SJSA1 (cell line): ENCODE measurements around the gene SGK1. TPM values are rescaled to one million over a fixed set of nuclear protein-coding genes. Genes with fewer than 3 reads are reported as not detected.
"Not testable (repeated sequence)": the region's sequence is repeated elsewhere in the genome, so short reads cannot be mapped to it uniquely, and the experiment has no call there.

Source experiments
- DNase-seq, 2 experiments: peaks; one replicate each; pipeline ENCODE4 v3.0.0-alpha.2; 2015 to 2020; ENCODE audit warnings: low spot score in 2 of 2, low read depth in 1 of 2
- H3K27ac ChIP-seq: fragments of 250-450 bp; sonication (Bioruptor Pico); 2 replicates; pipeline ENCODE4 v1.5.1; 2020; ENCODE audit warnings: mild to moderate bottlenecking, moderate library complexity
- H3K27me3 ChIP-seq: fragments of 250-450 bp; sonication (Bioruptor Pico); replicated peaks from 2 replicates; pipeline ENCODE4 v1.5.1; 2020; ENCODE audit warnings: mild to moderate bottlenecking, moderate library complexity
- H3K36me3 ChIP-seq: fragments of 250-450 bp; sonication (Bioruptor Pico); 2 replicates; pipeline ENCODE4 v1.5.1; 2020; ENCODE audit warnings: mild to moderate bottlenecking
- H3K4me1 ChIP-seq: fragments of 250-450 bp; sonication (Bioruptor Pico); replicated peaks from 2 replicates; pipeline ENCODE4 v1.6.1; 2021; ENCODE audit warnings: mild to moderate bottlenecking
- H3K4me3 ChIP-seq: fragments of 250-450 bp; sonication (Bioruptor Pico); 2 replicates; pipeline ENCODE4 v1.5.1; 2020; ENCODE audit warnings: mild to moderate bottlenecking
- H3K9me3 ChIP-seq: fragments of 250-450 bp; sonication (Bioruptor Pico); replicated peaks from 2 replicates; pipeline ENCODE4 v1.5.1; 2020; ENCODE audit warnings: mild to moderate bottlenecking
- total RNA-seq: library from RNA; depleted of rRNA; stranded (reverse); fragments of >200 nt; shearing (Covaris generic); gene quantifications from 2 replicates; pipeline ENCODE4 v1.2.3, GENCODE V29; 2014

Gene SGK1
- total RNA-seq, 1 experiment from 2014 or later = 53.9 TPM

GRCh38 chr6:134249759-134250602 is 67.9 kb downstream of the SGK1 start:
- no peak overlapping the region for H3K4me3 ChIP-seq
- no peaks in the 10 kb centered on the region for H3K9me3 ChIP-seq
- no peaks in the 10 kb centered on the region for H3K36me3 ChIP-seq
- DNase-seq = peak in 1 of 2 experiments; percentile 32
- H3K27me3 ChIP-seq = no peaks in the 10 kb centered on the region
- H3K4me1 ChIP-seq = peaks cover 11% of the 10 kb centered on the region
- no peak overlapping the region for H3K27ac ChIP-seq

DNA sequence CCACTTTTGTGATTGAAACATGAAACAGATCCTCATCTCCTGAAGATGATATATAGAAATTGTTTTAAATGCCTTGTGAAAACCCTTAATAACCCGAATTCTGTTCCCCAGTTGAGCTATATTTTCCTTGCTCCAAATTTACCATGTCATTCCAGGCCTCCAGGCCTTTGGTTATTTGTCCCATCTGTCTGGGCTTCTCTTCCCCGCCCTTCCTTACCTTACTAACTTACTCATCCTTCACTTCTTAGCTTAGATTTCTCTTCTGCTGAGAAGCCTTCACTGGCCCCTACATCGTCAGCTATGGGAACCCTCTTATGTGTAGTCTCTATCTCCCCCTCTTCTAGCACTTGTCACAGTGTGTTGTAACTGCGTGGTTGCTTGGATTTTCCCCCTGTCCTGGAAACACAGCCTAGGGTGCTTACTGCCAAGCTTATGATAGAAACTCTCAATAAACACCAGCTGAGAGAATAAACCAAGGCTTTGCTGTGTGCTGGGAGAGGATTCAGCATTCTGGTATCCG is 68.6 kb downstream of the SGK1 start:
- H3K9me3 ChIP-seq = no peaks in the 10 kb centered on the region
- DNase-seq = no peak
- H3K27me3 ChIP-seq = no peaks in the 10 kb centered on the region
- H3K27ac ChIP-seq = no peak overlapping the region
- H3K4me1 ChIP-seq = peaks cover 11% of the 10 kb centered on the region
- H3K36me3 ChIP-seq = no peaks in the 10 kb centered on the region
- no peak overlapping the region for H3K4me3 ChIP-seq

DNA sequence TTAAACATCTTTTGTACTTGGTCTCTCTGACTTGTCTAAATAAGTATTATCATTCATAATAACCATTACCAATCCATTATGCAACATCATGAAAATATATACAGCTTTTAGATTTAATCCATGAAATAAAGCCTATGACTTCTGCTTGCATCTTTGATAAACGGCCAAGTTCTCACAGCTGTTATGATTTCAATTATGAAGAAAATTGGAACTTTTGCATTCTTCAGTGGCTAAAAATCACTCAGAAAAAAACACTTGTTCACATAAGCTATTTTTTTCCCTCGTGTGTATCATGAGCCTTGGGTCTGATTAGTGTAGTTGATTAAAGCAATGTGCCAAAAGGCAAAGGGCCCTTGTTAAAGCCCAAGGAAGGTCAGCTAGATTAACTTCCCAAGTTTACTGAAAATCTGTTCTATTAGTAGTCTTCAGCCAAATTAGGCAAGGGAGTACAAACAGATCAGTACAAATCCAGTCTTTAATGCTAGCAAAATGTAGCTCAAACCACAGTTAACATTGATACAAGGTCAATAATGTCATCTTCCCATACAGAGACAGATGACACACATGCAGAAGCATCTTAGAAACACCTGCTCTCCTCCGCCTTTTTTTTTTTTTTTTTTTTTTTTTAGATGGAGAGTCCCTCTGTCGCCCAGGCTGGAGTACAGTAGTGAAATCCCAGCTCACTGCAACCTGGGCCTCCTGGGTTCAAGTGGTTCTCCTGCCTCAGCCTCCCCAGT is 69.9 kb downstream of the SGK1 start:
- H3K27me3 ChIP-seq = no peaks in the 10 kb centered on the region
- H3K4me1 ChIP-seq = peaks cover 11% of the 10 kb centered on the region
- no peak for DNase-seq
- H3K4me3 ChIP-seq = no peak overlapping the region
- H3K36me3 ChIP-seq = no peaks in the 10 kb centered on the region
- no peaks in the 10 kb centered on the region for H3K9me3 ChIP-seq
- no peak overlapping the region for H3K27ac ChIP-seq

DNA sequence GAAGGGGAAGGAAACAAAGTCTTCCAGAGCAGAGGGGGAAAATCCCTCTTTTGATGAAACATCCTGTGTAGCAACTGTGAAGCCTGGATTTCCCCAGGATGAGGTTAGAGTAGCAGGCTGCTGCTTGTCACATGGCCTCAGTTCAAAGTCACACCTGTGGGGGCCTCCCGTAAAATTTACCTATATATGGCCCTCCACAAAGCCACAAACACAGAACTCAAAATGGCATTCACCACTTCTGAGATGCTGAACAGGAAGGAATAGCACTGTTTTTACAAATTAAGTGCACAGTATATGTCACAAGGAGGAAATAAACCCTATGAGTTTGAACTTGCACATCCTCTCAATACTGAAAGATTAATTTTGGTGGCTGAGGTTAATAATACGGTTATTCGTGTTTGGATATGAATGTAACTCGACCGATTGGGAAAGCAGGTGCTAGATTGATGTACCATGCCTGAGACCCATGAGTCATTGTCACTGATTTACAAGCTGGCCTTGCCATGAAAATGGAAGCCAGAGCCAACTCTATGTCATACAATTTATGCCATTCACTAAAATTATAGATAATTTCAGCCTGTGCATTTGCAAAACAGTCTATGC is 70.6 kb downstream of the SGK1 start:
- no peak for DNase-seq
- H3K27ac ChIP-seq = no peak overlapping the region
- peaks cover 11% of the 10 kb centered on the region for H3K4me1 ChIP-seq
- no peaks in the 10 kb centered on the region for H3K27me3 ChIP-seq
- no peaks in the 10 kb centered on the region for H3K36me3 ChIP-seq
- no peaks in the 10 kb centered on the region for H3K9me3 ChIP-seq
- H3K4me3 ChIP-seq = no peak overlapping the region

GRCh38 chr6:134245706-134246105 is 72.2 kb downstream of the SGK1 start:
- no peaks in the 10 kb centered on the region for H3K36me3 ChIP-seq
- H3K27ac ChIP-seq = no peak overlapping the region
- no peak for DNase-seq
- H3K4me1 ChIP-seq = peaks cover 11% of the 10 kb centered on the region
- H3K9me3 ChIP-seq = no peaks in the 10 kb centered on the region
- H3K4me3 ChIP-seq = no peak overlapping the region
- no peaks in the 10 kb centered on the region for H3K27me3 ChIP-seq

GRCh38 chr6:134245041-134245440 is 72.9 kb downstream of the SGK1 start:
- no peak overlapping the region for H3K4me3 ChIP-seq
- DNase-seq = no peak
- peaks cover 9% of the 10 kb centered on the region for H3K4me1 ChIP-seq

GRCh38 chr6:134240665-134241431 is 77.1 kb downstream of the SGK1 start:
- DNase-seq = no peak
- no peaks in the 10 kb centered on the region for H3K36me3 ChIP-seq
- H3K9me3 ChIP-seq = no peaks in the 10 kb centered on the region
- H3K4me3 ChIP-seq = no peak overlapping the region
- H3K27me3 ChIP-seq = no peaks in the 10 kb centered on the region
- peaks cover 9% of the 10 kb centered on the region for H3K4me1 ChIP-seq
- no peak overlapping the region for H3K27ac ChIP-seq

More at GRCh38 chr6:134245041-134245440, 72.9 kb downstream of the SGK1 start:
- H3K36me3 ChIP-seq = no peaks in the 10 kb centered on the region
- H3K27me3 ChIP-seq = no peaks in the 10 kb centered on the region
- no peaks in the 10 kb centered on the region for H3K9me3 ChIP-seq
- no peak overlapping the region for H3K27ac ChIP-seq

DNA sequence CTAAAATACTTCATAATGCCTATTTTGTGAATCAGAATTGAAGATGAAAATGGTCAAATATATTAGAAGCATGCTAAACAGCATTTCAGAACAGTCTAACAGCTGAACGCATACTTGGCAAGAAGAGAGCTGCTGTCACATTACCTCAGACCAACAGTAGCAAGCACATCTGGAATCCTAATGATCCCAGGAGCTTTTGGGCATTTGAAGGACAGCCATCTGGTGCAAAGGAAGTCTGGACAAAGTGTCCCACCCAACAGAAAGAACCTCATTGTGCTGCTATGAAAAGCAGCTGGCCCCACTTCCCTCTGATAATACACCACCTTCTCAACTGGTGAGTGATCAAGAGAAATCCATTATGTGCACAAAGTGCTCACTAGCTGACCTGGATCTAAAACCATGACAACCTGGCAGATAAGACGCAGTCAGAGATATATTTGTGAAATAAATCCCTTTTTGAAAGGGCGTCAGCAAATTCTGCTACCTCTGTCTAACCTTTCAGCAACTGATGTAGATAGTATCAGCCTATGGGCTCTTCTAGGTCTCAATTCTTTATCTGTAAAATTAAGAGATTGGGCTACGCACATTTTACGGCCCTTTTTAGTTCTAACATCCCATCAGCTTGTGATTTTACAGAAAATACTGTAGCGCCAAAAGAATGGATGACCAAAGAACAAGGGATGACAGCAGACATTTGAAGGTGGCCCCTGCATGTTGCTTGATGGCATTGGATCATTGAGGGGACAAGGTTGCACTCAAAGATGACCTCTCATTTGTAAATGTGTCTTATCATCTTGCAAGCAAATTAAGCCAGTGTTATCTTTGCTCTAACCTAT is 78.7 kb downstream of the SGK1 start:
- Histone ChIP-seq H3K9me3 (no peaks in the 10 kb centered on the region), H3K36me3 (no peaks in the 10 kb centered on the region), H3K4me1 (peaks cover 11% of the 10 kb centered on the region), H3K27ac (no peak overlapping the region), H3K27me3 (no peaks in the 10 kb centered on the region), H3K4me3 (no peak overlapping the region)
- no peak for DNase-seq

DNA sequence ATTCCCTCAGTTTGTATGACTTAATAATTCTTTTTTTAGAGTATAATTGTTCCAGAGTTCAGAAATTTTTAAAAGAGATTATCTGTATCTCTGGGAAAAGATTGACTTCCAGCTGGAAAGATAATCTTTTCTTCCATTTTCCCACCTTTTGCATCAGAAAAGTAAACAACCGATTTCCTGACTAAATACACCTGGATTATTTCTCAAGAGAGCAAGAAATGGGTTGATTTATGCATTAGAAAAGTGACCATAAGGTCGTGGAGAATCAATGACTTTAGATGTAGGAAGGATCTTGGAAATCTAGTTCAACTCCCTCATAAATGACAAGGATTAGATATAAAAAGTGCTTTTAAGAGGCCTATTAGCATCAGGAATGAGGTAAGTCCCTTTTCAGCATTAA is 79.9 kb downstream of the SGK1 start:
- H3K27ac ChIP-seq = no peak overlapping the region
- H3K36me3 ChIP-seq = no peaks in the 10 kb centered on the region
- no peaks in the 10 kb centered on the region for H3K9me3 ChIP-seq
- no peak for DNase-seq
- peaks cover 11% of the 10 kb centered on the region for H3K4me1 ChIP-seq
- no peak overlapping the region for H3K4me3 ChIP-seq
- no peaks in the 10 kb centered on the region for H3K27me3 ChIP-seq

GRCh38 chr6:134235937-134236751 is 81.8 kb downstream of the SGK1 start:
- peaks cover 11% of the 10 kb centered on the region for H3K4me1 ChIP-seq
- no peaks in the 10 kb centered on the region for H3K36me3 ChIP-seq
- no peaks in the 10 kb centered on the region for H3K9me3 ChIP-seq
- DNase-seq = peak in 1 of 2 experiments; percentile 26
- H3K27me3 ChIP-seq = no peaks in the 10 kb centered on the region
- no peak overlapping the region for H3K4me3 ChIP-seq
- H3K27ac ChIP-seq = no peak overlapping the region

DNA sequence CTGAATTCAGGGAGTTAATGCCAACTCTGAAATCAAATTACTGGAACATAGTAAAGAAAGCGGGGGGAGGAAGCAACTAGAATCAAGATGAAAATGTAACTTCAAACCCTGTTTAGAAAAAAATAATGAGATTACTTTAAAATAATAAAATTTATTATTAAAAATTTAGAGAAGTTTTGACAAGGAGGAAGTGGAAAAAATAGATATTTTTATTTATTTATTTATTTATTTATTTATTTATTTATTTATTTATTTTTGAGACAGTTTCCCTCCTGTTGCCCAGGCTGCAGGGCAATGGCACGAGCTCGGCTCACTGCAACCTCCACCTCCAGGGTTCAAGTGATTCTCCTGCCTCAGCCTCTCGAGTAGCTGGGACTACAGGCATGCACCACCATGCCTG is 82.6 kb downstream of the SGK1 start:
- H3K36me3 ChIP-seq, H3K27ac ChIP-seq, H3K27me3 ChIP-seq, H3K9me3 ChIP-seq, H3K4me3 ChIP-seq, DNase-seq: not testable (repeated sequence)
- peaks cover 11% of the 10 kb centered on the region for H3K4me1 ChIP-seq
